SK-N-SH (cell line): ENCODE results near the gene ARHGEF7. TPM values are rescaled to one million over a fixed set of nuclear protein-coding genes. Genes with fewer than 3 reads are reported as not detected.

Experiments used
- CTCF ChIA-PET: fragments of 300-600, 350-600 bp; formaldehyde crosslinking; extraction: SDS; loops from one replicate; lab custom pipeline; 2021; lab: Yijun Ruan, JAX
- POLR2A ChIA-PET: fragments of 350-600 bp; sonication (Branson Sonifier 250); formaldehyde crosslinking; extraction: SDS; loops from one replicate; lab custom pipeline; 2020; ENCODE audit warnings: antibody characterized with exemption, inconsistent platforms; lab: Yijun Ruan, JAX
- DNase-seq: peaks from one replicate; pipeline ENCODE4 v3.0.0; 2012
- H2AFZ ChIP-seq: fragments of 200-600 bp; sonication (generic); 2 replicates; pipeline ENCODE4 v1.8.1; 2016; ENCODE audit warnings: antibody characterized with exemption, mild to moderate bottlenecking, low read depth
- H3F3A ChIP-seq: fragments of 200-600 bp; sonication (generic); replicated peaks from 2 replicates; pipeline ENCODE3; 2016; ENCODE audit warnings: antibody characterized with exemption, mild to moderate bottlenecking; ENCODE audit not compliant: insufficient read depth
- H3K27ac ChIP-seq, 2 experiments: fragments of 200-500 bp in 1 of 2; fragments of 200-600 bp in 1 of 2; sonication (Bioruptor generic) in 1 of 2; sonication (generic), shearing (Covaris generic) in 1 of 2; 2 replicates each; pipeline versions ENCODE4 v1.5.1 to v1.6.1; 2014 to 2016; ENCODE audit warnings: low read depth in 2 of 2, inconsistent platforms in 1 of 2, low read length in 1 of 2, mild to moderate bottlenecking in 1 of 2, mixed read lengths in 1 of 2
- H3K27me3 ChIP-seq: fragments of 200-600 bp; sonication (generic), shearing (Covaris generic); 2 replicates; pipeline ENCODE4 v1.6.1; 2016; ENCODE audit warnings: mixed run types; ENCODE audit not compliant: insufficient read depth
- H3K36me3 ChIP-seq, 2 experiments: fragments of 200-500 bp in 1 of 2; fragments of 200-600 bp in 1 of 2; sonication (Bioruptor generic) in 1 of 2; sonication (generic) in 1 of 2; replicated peaks in 1 of 2; 2 replicates each; pipeline versions ENCODE3 to v1.5.1; 2014 to 2016; ENCODE audit warnings: low read length in 1 of 2, mild to moderate bottlenecking in 1 of 2; ENCODE audit not compliant: insufficient read depth in 2 of 2, control insufficient read depth in 1 of 2
- H3K4me1 ChIP-seq, 2 experiments: fragments of 200-500 bp in 1 of 2; fragments of 200-600 bp in 1 of 2; sonication (Bioruptor generic) in 1 of 2; sonication (generic), shearing (Covaris generic) in 1 of 2; 2 replicates each; pipeline versions ENCODE4 v1.5.1 to v1.6.1; 2014 to 2016; ENCODE audit warnings: low read depth in 1 of 2, low read length in 1 of 2, mixed run types in 1 of 2; ENCODE audit not compliant: insufficient read depth in 2 of 2, control insufficient read depth in 1 of 2
- H3K4me2 ChIP-seq: fragments of 200-600 bp; sonication (generic), shearing (Covaris generic); 2 replicates; pipeline ENCODE4 v1.6.1; 2017; ENCODE audit warnings: mixed run types
- H3K4me3 ChIP-seq, 2 experiments: fragments of 200-500 bp in 1 of 2; fragments of 200-600 bp in 1 of 2; sonication (Bioruptor generic) in 1 of 2; sonication (generic), shearing (Covaris generic) in 1 of 2; 2 replicates each; pipeline versions ENCODE4 v1.5.1 to v1.8.1; 2014 to 2016; ENCODE audit warnings: low read depth in 2 of 2, inconsistent platforms in 1 of 2, low read length in 1 of 2, mild to moderate bottlenecking in 1 of 2, mixed read lengths in 1 of 2, moderate library complexity in 1 of 2
- H3K79me2 ChIP-seq: fragments of 200-600 bp; sonication (generic); 2 replicates; pipeline ENCODE4 v1.8.1; 2017; ENCODE audit warnings: mild to moderate bottlenecking; ENCODE audit not compliant: insufficient read depth
- H3K9ac ChIP-seq: fragments of 200-600 bp; sonication (generic); 2 replicates; pipeline ENCODE4 v1.6.1; 2017; ENCODE audit warnings: mixed run types
- H3K9me2 ChIP-seq: fragments of 200-600 bp; sonication (generic); 2 replicates; pipeline ENCODE4 v1.6.1; 2017; ENCODE audit warnings: mixed run types
- H3K9me3 ChIP-seq: fragments of 200-600 bp; sonication (generic); 2 replicates; pipeline ENCODE4 v1.6.1; 2017; ENCODE audit warnings: mixed run types, mild to moderate bottlenecking, moderate library complexity
- H4K20me1 ChIP-seq: fragments of 200-600 bp; sonication (generic); 2 replicates; pipeline ENCODE4 v1.6.1; 2017; ENCODE audit warnings: mild to moderate bottlenecking, mixed run types; ENCODE audit not compliant: insufficient read depth
- ELF1 ChIP-seq: IDR thresholded peaks from 2 replicates; pipeline ENCODE4 v1.4.0; 2012
- EP300 ChIP-seq, 2 experiments: IDR thresholded peaks; 2 replicates each; pipeline versions ENCODE4 v1.4.0 to v1.6.1; 2012; ENCODE audit warnings: borderline replicate concordance in 1 of 2, low read depth in 1 of 2, low read length in 1 of 2
- FOXM1 ChIP-seq: IDR thresholded peaks from 2 replicates; pipeline ENCODE4 v1.4.0; 2012; ENCODE audit warnings: low read depth, mild to moderate bottlenecking
- GABPA ChIP-seq: IDR thresholded peaks from 2 replicates; pipeline ENCODE4 v1.4.0; 2012; ENCODE audit warnings: low read depth, mild to moderate bottlenecking
- GATA2 ChIP-seq: sonication (generic); formaldehyde crosslinking; IDR thresholded peaks from 2 replicates; pipeline ENCODE4 v1.5.0; 2020; ENCODE audit warnings: mild to moderate bottlenecking, missing genetic modification reagents
- JUND ChIP-seq: IDR thresholded peaks from 2 replicates; pipeline ENCODE4 v1.4.0; 2012
- POLR2AphosphoS5 ChIP-seq: IDR thresholded peaks from 2 replicates; pipeline ENCODE4 v1.6.1; 2012; ENCODE audit warnings: low read depth, low read length
- RXRA ChIP-seq: IDR thresholded peaks from 2 replicates; pipeline ENCODE4 v1.4.0; 2012; ENCODE audit warnings: low read depth, mild to moderate bottlenecking, borderline replicate concordance
- SIN3A ChIP-seq: IDR thresholded peaks from 2 replicates; pipeline ENCODE4 v1.6.1; 2012; ENCODE audit warnings: low read depth, mild to moderate bottlenecking, low read length, moderate library complexity, borderline replicate concordance
- SMC3 ChIP-seq: IDR thresholded peaks from 2 replicates; pipeline ENCODE4 v1.6.1; 2012; ENCODE audit warnings: low read depth, low read length, improper control_type of control experiment
- TAF1 ChIP-seq: IDR thresholded peaks from 2 replicates; pipeline ENCODE4 v1.6.1; 2012; ENCODE audit warnings: low read depth, mild to moderate bottlenecking, low read length, moderate library complexity, borderline replicate concordance
- TCF12 ChIP-seq: IDR thresholded peaks from 2 replicates; pipeline ENCODE4 v1.4.0; 2012
- TEAD4 ChIP-seq: IDR thresholded peaks from 2 replicates; pipeline ENCODE4 v1.4.0; 2012; ENCODE audit warnings: mild to moderate bottlenecking, borderline replicate concordance; ENCODE audit not compliant: insufficient read depth
- YY1 ChIP-seq: IDR thresholded peaks from 2 replicates; pipeline ENCODE4 v1.4.0; 2012; ENCODE audit warnings: low read depth, mild to moderate bottlenecking
- WGBS: methylation state at CpG from one replicate; pipeline ENCODE4 v1.1.6; 2017; ENCODE audit warnings: low lambda C conversion rate; 5-methylcytosine and 5-hydroxymethylcytosine counted together
- polyA plus RNA-seq, 3 experiments: library from polyadenylated mRNA; depleted of rRNA; stranded (reverse); fragments of >200 nt; gene quantifications; 2 replicates each; pipeline ENCODE4 v1.2.3, GENCODE V29; 2012
- TF ChIP-seq, protein P1 (sequence below): IDR thresholded peaks from 2 replicates; pipeline ENCODE4 v1.4.0; 2012; ENCODE audit warnings: low read depth, borderline replicate concordance
- TF ChIP-seq, protein P2 (sequence below): fragments of 200-600 bp; sonication (generic); IDR thresholded peaks from 2 replicates; pipeline ENCODE4 v1.6.1; 2017; ENCODE audit warnings: antibody characterized with exemption, mild to moderate bottlenecking, moderate library complexity

Gene ARHGEF7
- polyA plus RNA-seq, 1 of the 3 experiments (the other 2 are of a cell fraction): 21.6 TPM

GRCh38 chr13:111175935-111176334 lies 60.8 kb downstream of the ARHGEF7 start:
- CTCF ChIA-PET: interaction anchor here (1.2 to 2.1 kb wide), 3 partner anchors 10 to 109 kb away, joined by 3 to 7 read pairs (median 5); no protein-coding TSS in a partner anchor
- Histone ChIP-seq H4K20me1 (peaks cover 70% of the 10 kb centered on the region), H3K9ac (no peak overlapping the region), H3K27me3 (no peaks in the 10 kb centered on the region), H3K9me2 (no peaks in the 10 kb centered on the region), H3K36me3 (peaks cover 7 to 26% of the 10 kb centered on the region in 2 experiments), H3K79me2 (peaks cover 85% of the 10 kb centered on the region), H3F3A (no peaks in the 10 kb centered on the region), H3K4me2 (no peak overlapping the region), H3K9me3 (no peaks in the 10 kb centered on the region), H3K4me3 (no peak overlapping the region), H2AFZ (no peak overlapping the region), H3K4me1 (peaks cover 0 to 21% of the 10 kb centered on the region in 2 experiments; a peak in 1 of 4 replicates), H3K27ac (no peak overlapping the region)
- POLR2A ChIA-PET: no interaction called here
- TF ChIP-seq TEAD4 (no peak), ELF1 (no peak), SIN3A (no peak), EP300 (IDR thresholded peaks at IDR 0.05; ENCODE audit: borderline replicate concordance in 1 of 2, low read depth in 1 of 2, low read length in 1 of 2) (no peak), SMC3 (no peak), RXRA (no peak), TAF1 (no peak), YY1 (no peak), JUND (no peak), POLR2AphosphoS5 (no peak), GABPA (no peak)
- TF ChIP-seq, protein P1, sequence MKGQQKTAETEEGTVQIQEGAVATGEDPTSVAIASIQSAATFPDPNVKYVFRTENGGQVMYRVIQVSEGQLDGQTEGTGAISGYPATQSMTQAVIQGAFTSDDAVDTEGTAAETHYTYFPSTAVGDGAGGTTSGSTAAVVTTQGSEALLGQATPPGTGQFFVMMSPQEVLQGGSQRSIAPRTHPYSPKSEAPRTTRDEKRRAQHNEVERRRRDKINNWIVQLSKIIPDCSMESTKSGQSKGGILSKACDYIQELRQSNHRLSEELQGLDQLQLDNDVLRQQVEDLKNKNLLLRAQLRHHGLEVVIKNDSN: no peak
- no peak for DNase-seq
- WGBS: 94% methylated on average over 3 of the region's 4 CpGs

DNA sequence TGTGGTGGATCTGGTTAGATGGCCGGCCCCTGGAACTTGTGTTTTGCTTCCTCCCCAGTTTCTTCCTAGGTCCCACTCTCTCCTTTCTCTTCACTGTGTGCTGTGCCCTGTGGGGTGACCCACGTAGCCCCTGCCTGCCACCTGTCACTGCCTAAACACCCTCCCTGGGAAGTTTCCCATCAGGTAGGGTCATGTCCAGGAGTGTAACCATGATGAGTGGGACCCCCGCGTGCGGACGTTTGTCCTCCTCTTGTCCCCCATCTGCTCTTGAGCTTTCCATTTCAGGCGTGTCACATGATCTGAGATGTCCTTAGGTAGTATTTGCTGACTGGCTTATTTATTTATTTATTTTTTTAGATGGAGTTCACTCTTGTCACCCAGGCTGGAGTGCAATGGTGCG lies 61.3 kb downstream of the ARHGEF7 start:
- no peak overlapping the region for H3K4me2 ChIP-seq
- H3K27me3 ChIP-seq: no peaks in the 10 kb centered on the region
- no peak for DNase-seq
- WGBS: 93% methylated on average over 8 of the region's 8 CpGs
- H3K9me3 ChIP-seq: no peaks in the 10 kb centered on the region
- H4K20me1 ChIP-seq: peaks cover 70% of the 10 kb centered on the region
- TF ChIP-seq TCF12: no peak
- TF ChIP-seq, protein P2, sequence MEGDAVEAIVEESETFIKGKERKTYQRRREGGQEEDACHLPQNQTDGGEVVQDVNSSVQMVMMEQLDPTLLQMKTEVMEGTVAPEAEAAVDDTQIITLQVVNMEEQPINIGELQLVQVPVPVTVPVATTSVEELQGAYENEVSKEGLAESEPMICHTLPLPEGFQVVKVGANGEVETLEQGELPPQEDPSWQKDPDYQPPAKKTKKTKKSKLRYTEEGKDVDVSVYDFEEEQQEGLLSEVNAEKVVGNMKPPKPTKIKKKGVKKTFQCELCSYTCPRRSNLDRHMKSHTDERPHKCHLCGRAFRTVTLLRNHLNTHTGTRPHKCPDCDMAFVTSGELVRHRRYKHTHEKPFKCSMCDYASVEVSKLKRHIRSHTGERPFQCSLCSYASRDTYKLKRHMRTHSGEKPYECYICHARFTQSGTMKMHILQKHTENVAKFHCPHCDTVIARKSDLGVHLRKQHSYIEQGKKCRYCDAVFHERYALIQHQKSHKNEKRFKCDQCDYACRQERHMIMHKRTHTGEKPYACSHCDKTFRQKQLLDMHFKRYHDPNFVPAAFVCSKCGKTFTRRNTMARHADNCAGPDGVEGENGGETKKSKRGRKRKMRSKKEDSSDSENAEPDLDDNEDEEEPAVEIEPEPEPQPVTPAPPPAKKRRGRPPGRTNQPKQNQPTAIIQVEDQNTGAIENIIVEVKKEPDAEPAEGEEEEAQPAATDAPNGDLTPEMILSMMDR: no peak
- TF ChIP-seq GATA2: no peak
- no peak for TF ChIP-seq FOXM1
- TF ChIP-seq, protein P1: no peak
- no peak for TF ChIP-seq SMC3
- TF ChIP-seq TAF1: no peak
- POLR2A ChIA-PET: no interaction called here
- H3K27ac ChIP-seq: no peak overlapping the region; a peak in 1 of 4 replicates
- H3F3A ChIP-seq: no peaks in the 10 kb centered on the region
- peaks cover 7 to 26% of the 10 kb centered on the region in 2 experiments for H3K36me3 ChIP-seq
- CTCF ChIA-PET: interaction anchor here (1.2 to 1.6 kb wide), 3 partner anchors 10 to 109 kb away, joined by 3 to 5 read pairs (median 3); no protein-coding TSS in a partner anchor
- H2AFZ ChIP-seq: no peak overlapping the region
- no peak overlapping the region for H3K9ac ChIP-seq
- peaks cover 85% of the 10 kb centered on the region for H3K79me2 ChIP-seq
- H3K9me2 ChIP-seq: no peaks in the 10 kb centered on the region
- H3K4me3 ChIP-seq: no peak overlapping the region
- peaks cover 0 to 21% of the 10 kb centered on the region in 2 experiments; a peak in 1 of 4 replicates for H3K4me1 ChIP-seq
